GM12872 (cell line): Measurements from ENCODE around the gene MKS1.

Experiments used
- TF ChIP-seq, protein P1 (sequence below): IDR thresholded peaks from 3 replicates; pipeline ENCODE4 v1.5.1; 2011; ENCODE audit warnings: low read depth, mild to moderate bottlenecking, low read length, moderate library complexity; ENCODE audit not compliant: insufficient read depth

Gene MKS1

DNA sequence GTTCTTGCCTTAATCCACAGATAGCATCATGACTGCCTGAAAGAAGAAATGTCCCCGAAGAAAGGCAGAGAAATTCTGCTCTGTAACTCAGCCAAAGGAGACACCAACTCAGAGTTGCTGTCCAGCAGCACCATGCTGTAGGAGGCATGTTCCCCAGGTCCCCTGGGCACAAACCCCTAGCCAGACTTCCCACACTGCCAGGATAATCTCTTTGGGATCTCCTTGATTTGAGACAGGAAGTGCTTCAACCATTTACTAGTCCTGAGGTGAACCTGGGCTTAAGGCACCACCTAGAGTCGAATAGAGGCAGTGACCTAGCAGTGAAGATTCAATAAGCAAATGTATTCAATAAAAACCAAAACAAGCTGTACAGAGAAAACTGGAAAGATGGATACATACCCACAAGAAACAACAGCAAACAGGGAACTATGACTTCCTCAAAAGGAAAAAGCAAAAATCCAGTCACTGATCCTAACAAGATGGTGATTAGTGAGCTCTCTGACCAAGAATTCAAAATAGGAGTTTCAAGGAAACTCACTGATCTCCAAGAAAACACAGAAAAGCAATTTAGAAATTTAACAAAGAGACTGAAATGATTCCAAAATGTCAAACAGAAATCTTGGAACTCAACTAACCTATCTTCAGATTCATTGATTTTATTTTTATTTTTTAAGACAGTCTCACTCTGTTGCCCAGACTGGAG, 46.5 kb downstream of the MKS1 start:
- TF ChIP-seq, protein P1, sequence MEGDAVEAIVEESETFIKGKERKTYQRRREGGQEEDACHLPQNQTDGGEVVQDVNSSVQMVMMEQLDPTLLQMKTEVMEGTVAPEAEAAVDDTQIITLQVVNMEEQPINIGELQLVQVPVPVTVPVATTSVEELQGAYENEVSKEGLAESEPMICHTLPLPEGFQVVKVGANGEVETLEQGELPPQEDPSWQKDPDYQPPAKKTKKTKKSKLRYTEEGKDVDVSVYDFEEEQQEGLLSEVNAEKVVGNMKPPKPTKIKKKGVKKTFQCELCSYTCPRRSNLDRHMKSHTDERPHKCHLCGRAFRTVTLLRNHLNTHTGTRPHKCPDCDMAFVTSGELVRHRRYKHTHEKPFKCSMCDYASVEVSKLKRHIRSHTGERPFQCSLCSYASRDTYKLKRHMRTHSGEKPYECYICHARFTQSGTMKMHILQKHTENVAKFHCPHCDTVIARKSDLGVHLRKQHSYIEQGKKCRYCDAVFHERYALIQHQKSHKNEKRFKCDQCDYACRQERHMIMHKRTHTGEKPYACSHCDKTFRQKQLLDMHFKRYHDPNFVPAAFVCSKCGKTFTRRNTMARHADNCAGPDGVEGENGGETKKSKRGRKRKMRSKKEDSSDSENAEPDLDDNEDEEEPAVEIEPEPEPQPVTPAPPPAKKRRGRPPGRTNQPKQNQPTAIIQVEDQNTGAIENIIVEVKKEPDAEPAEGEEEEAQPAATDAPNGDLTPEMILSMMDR: peak; percentile 63

DNA sequence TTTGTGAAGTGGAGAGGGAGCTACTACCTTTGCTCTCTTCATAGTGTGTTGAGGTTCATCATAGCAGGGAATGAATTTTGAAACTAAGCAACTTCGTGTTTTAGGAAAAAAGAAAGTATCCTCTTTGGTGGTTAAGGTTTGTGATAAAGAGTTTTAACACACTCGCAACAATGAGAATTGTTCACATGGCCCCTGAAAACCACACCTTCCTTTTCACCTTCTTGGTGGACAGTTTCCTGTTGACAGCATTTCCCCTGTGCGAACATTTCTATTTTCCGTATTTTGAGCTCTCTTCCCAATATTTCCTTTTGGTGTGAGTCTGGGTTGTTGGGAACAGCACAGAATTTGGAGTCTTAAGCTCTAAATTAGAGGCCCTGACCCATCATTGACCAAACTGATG, 48.4 kb downstream of the MKS1 start:
- TF ChIP-seq, protein P1: no peak

DNA sequence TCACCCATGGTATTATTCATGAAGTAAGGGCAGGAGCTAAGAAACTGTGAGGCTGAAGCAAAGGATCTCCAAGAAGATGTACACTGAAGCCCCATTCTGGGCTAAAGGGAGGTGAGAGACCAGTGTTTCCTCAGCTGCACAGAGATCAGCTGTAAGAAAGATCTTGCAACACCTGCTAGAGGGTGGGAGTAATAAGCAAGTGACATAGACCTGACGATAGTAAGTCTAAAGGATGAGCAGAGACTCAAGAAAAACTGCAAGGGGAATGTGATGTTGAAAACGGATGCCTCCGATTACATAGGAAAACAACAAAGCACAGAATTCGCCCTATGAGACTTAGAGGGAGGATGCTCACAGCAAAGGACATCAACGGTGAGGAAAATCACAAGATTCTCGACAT, 52.4 kb downstream of the MKS1 start, which contains the start of gene OR4D2:
Gene OR4D2, plus strand, starts transcription at position 301 of the 400 bp plus-strand sequence. CDS start 2,674 bp downstream, outside the sequence.
- TF ChIP-seq, protein P1: no peak

DNA sequence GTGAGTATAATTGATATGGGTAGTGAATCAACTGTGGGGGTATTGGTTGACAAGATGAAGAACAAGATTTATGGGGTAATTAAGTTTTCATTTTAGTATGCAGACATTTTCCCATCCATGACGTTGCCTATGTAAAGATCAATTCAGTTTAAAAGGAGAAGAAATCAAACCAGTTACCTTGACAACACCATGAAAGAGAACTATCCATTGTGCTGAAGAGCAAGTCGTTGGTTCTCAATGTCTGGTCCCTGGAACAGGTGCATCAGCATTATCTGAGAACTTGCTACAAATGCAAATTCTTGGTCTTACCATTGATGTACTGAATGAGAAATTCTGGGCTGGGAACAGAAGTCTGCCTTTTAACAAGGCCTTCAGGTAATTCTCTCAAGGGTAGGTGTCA, 53.1 kb downstream of the MKS1 start:
- TF ChIP-seq, protein P1: no peak

DNA sequence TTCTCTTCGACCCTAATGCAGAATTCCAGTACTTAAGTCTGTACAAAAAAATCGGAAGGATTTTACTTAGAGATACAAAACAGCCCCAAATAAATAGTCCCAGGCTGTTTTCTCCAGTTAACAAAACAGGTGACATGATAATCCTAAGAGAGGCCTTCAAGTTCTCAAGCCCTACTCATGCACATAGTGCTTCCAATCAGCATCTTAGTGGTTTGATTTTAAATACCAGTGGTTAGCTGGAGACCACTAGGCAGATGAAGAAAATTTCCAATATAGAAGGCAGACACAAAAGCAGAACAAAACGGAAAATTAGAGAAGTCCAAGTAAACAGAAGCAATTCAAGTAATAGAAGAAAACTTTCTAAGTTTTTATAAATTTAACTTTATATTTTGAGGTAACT, 57.5 kb downstream of the MKS1 start:
- TF ChIP-seq, protein P1: no peak

DNA sequence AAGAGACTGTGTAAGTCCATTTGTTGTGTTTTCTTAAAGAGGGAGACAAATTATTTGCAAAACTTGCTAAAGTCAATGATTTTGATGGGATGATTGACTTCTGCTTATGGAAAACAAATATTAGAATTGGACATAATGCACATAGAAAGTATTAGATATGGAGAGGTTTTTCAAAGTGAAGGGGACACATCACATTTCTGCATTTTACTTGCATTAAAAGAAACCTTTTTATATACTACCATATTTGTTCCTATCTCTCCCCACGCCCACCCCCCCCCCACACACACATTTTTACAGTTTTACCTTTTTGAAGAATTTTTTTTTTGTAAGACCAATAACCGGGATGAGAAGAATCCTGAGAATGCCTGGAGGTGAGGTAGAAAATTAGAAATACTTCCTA, 60.9 kb downstream of the MKS1 start:
- TF ChIP-seq, protein P1: no peak

DNA sequence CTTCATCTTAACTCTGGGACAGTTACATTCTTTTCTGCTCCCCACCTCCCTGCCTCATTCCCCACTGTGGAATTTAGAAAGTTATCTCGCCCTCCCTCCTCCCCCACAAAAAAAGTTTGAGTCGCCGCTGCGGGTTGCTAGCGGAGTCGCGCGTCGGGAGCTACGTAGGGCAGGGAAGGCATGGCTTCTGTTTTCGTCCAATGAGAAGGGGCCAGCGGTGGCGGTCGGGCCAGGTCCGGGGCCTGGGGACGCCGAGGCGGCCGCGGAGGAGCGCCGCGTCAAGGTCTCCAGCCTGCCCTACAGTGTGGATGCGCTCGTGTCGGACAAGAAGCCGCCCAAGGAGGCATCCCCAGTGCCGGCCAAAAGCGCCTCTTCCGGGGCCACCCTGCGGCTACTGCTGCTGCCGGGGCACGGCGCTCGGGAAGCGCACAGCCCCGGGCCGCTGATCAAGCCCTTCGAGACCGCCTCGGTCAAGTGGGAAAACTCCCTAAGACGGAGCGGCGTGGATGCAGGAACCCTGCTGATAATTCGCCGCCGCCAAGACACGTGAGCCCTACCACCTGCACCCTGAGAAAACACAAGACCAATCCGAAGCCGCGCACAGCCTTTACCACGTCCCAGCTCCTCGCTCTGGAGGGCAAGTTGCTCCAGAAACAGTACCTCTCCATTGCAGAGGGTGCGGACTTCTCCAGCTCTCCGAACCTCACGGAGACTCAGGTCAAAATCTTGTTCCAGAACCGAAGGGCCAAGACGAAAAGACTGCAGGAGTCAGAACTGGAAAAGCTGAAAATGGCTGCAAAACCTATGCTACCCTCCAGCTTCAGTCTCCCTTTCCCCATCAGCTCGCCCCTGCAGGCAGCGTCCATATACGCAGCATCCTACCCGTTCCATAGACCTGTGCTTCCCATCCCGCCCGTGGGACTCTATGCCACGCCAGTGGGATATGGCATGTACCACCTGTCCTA, 61.9 kb downstream of the MKS1 start:
- TF ChIP-seq, protein P1: no peak
